ENCODE results near the gene EVC.

The EVC gene

GRCh38 chr4:5735463-5735862 is 24.5 kb downstream of the EVC start:
- DNase-seq = no peak

GRCh38 chr4:5738061-5738460 is 27.1 kb downstream of the EVC start:
- no peak for DNase-seq

GRCh38 chr4:5742388-5742787 is 31.4 kb downstream of the EVC start:
- no peak for DNase-seq

- DNase-seq = no peak
Measured at GRCh38 chr4:5742968-5743367, 32.0 kb downstream of the EVC start.

- DNase-seq = no peak
Measured at GRCh38 chr4:5746250-5746649, 35.2 kb downstream of the EVC start.

- DNase-seq = peak in 1 of 2 experiments; percentile 48
Measured at GRCh38 chr4:5746829-5747737, 36.1 kb downstream of the EVC start.

GRCh38 chr4:5747738-5748375 is 36.9 kb downstream of the EVC start:
- DNase-seq = peak; percentile 51 to 77

- DNase-seq = no peak
Measured at GRCh38 chr4:5749568-5749967, 38.6 kb downstream of the EVC start.

GRCh38 chr4:5750052-5750945 is 39.3 kb downstream of the EVC start:
- no peak for DNase-seq

GRCh38 chr4:5750946-5751665 is 40.1 kb downstream of the EVC start:
- peak; percentile 95 to 98 for DNase-seq

- DNase-seq = no peak
Measured at GRCh38 chr4:5751666-5752375, 40.8 kb downstream of the EVC start.

GRCh38 chr4:5752376-5753184 is 41.6 kb downstream of the EVC start:
- peak; percentile 98 to 100 for DNase-seq

GRCh38 chr4:5753366-5753765 is 42.4 kb downstream of the EVC start:
- DNase-seq = no peak

GRCh38 chr4:5753766-5754528 is 42.9 kb downstream of the EVC start:
- DNase-seq = no peak

- DNase-seq = no peak
Measured at GRCh38 chr4:5754529-5754881, 43.5 kb downstream of the EVC start.

GRCh38 chr4:5755161-5755560 is 44.2 kb downstream of the EVC start:
- DNase-seq = no peak

- DNase-seq = no peak
Measured at GRCh38 chr4:5755679-5756078, 44.7 kb downstream of the EVC start.

GRCh38 chr4:5756271-5756670 is 45.3 kb downstream of the EVC start:
- no peak for DNase-seq

- no peak for DNase-seq
Measured at GRCh38 chr4:5757091-5757490, 46.1 kb downstream of the EVC start.

GRCh38 chr4:5757536-5757935 is 46.5 kb downstream of the EVC start:
- DNase-seq = no peak

Measured in NCI-H524 (cell line).